ENCODE data around the gene CA5A. TPM values are rescaled to one million over a fixed set of nuclear protein-coding genes. Genes with fewer than 3 reads are reported as not detected.
A peak's percentile ranks its signal among the peaks of the same experiment; 100 is the strongest.
"Not testable (repeated sequence)": the region's sequence is repeated elsewhere in the genome, so short reads cannot be mapped to it uniquely, and the experiment has no call there.

Gene CA5A
- total RNA-seq (2021; fragmentation: NEBNext Ultra II Directional; extraction: Animal tissue kit (Norgen Biotek cat#: 25700)), result not detected
- long read RNA-seq, result 0 reads

GRCh38 chr16:87936375-87937230 lies at the start of gene CA5A:
Gene CA5A (minus strand): TSS chr16:87936529. CDS start chr16:87936450, 79 bp downstream.
- Mint-ChIP-seq H3K27ac (no peak within 1 kb of the TSS), H3K27me3 (ENCODE audit: insufficient read depth) (peaks cover 15% of the 10 kb centered on the region), H3K9me3 (no peaks in the 10 kb centered on the region), H3K4me1 (ENCODE audit: low read depth) (no peaks in the 10 kb centered on the region), H3K4me3 (no peak within 1 kb of the TSS), H3K36me3 (ENCODE audit: low read depth) (no peaks in the 10 kb centered on the region)
- DNase-seq, result no peak
- TF ChIP-seq CTCF (IDR thresholded peaks at IDR 0.05), result no peak

- peaks cover 28% of the 10 kb centered on the region for H3K4me1 Mint-ChIP-seq (ENCODE audit: low read depth)
- peak overlapping the region; percentile 11; the same call in 1 of the 2 replicates for H3K27ac Mint-ChIP-seq
- H3K4me3 Mint-ChIP-seq; H3K9me3 Mint-ChIP-seq; DNase-seq; H3K27me3 Mint-ChIP-seq (ENCODE audit: insufficient read depth); H3K36me3 Mint-ChIP-seq (ENCODE audit: low read depth): not testable (repeated sequence)
Observed at GRCh38 chr16:87985493-87985892, 49.2 kb upstream of the CA5A start.

GRCh38 chr16:87984632-87985267 lies 48.4 kb upstream of the CA5A start:
- Mint-ChIP-seq H3K27me3 (ENCODE audit: insufficient read depth) (peaks cover 2% of the 10 kb centered on the region; the same call in 1 of the 2 replicates), H3K27ac (peak overlapping the region; percentile 61; the same call in 1 of the 2 replicates), H3K36me3 (ENCODE audit: low read depth) (no peaks in the 10 kb centered on the region; the same call in 1 of the 2 replicates), H3K4me3 (no peak overlapping the region), H3K4me1 (ENCODE audit: low read depth) (peaks cover 28% of the 10 kb centered on the region), H3K9me3 (no peaks in the 10 kb centered on the region)
- no peak for DNase-seq
- no peak for TF ChIP-seq CTCF (IDR thresholded peaks at IDR 0.05)

- DNase-seq; H3K36me3 Mint-ChIP-seq (ENCODE audit: low read depth); H3K4me3 Mint-ChIP-seq; H3K27me3 Mint-ChIP-seq (ENCODE audit: insufficient read depth); H3K9me3 Mint-ChIP-seq: not testable (repeated sequence)
- Mint-ChIP-seq H3K4me1 (ENCODE audit: low read depth) (peaks cover 28% of the 10 kb centered on the region), H3K27ac (peak overlapping the region; percentile 61)
Observed at GRCh38 chr16:87984180-87984579, 47.9 kb upstream of the CA5A start.

- not testable (repeated sequence) for H3K9me3 Mint-ChIP-seq; H3K36me3 Mint-ChIP-seq (ENCODE audit: low read depth); H3K4me3 Mint-ChIP-seq; H3K27me3 Mint-ChIP-seq (ENCODE audit: insufficient read depth)
- DNase-seq, result peak; percentile 37
- peaks cover 28% of the 10 kb centered on the region for H3K4me1 Mint-ChIP-seq (ENCODE audit: low read depth)
- H3K27ac Mint-ChIP-seq, result peak overlapping the region; percentile 61
- TF ChIP-seq CTCF (IDR thresholded peaks at IDR 0.05), result 0 out of 2 replicates have a peak, but pooled peaks have one; percentile 5
Observed at GRCh38 chr16:87983737-87984097, 47.4 kb upstream of the CA5A start.

- Mint-ChIP-seq H3K4me1 (ENCODE audit: low read depth) (peaks cover 28% of the 10 kb centered on the region), H3K27ac (peak overlapping the region; percentile 61)
- H3K9me3 Mint-ChIP-seq; H3K27me3 Mint-ChIP-seq (ENCODE audit: insufficient read depth); DNase-seq; H3K36me3 Mint-ChIP-seq (ENCODE audit: low read depth); H3K4me3 Mint-ChIP-seq: not testable (repeated sequence)
- TF ChIP-seq CTCF (IDR thresholded peaks at IDR 0.05), result peak; percentile 68
Observed at GRCh38 chr16:87983072-87983736, 46.9 kb upstream of the CA5A start.

All from HFFc6 (cell line).